C4-2B (cell line): ENCODE results near the gene ZNF532.

Source experiments
- H3K27ac ChIP-seq: fragments of 450-650 bp; 2 replicates; pipeline ENCODE4 v1.5.1; 2017
- ZFX ChIP-seq: fragments of 450-650 bp; IDR thresholded peaks from 2 replicates; pipeline ENCODE4 v1.6.1; 2017
- TF ChIP-seq, protein P1 (sequence below): fragments of 450-650 bp; conservative IDR thresholded peaks from 2 replicates; pipeline ENCODE4 v1.5.1; 2017; ENCODE audit warnings: mild to moderate bottlenecking

ZNF532 gene

DNA sequence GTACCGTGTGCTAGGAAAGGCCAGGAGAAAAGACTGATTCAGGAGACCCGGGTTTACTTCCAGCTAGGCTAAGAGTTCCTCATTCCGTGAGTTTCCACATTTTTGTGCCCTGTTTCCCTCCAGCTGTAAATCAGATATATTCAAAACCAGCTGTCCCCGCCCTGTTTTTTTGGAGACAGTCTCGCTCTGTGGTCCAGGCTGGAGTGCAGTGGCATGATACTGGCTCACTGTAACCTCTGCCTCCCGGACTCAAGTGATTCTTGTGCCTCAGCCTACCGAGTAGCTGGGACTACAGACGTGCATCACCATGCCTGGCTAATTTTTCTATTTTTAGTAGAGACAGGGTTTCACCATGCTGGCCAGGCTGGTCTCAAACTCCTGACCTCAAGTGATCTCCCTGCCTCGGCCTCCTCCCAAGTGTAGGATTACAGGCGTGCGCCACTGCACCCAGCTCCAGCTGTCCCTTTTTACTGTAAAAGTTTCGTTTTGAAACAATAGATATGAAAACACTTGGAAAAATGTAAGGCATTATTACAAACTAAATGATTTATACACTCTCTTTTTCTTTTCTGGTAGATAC is 162.2 kb downstream of the ZNF532 start:
- no peak for TF ChIP-seq ZFX
- TF ChIP-seq, protein P1, sequence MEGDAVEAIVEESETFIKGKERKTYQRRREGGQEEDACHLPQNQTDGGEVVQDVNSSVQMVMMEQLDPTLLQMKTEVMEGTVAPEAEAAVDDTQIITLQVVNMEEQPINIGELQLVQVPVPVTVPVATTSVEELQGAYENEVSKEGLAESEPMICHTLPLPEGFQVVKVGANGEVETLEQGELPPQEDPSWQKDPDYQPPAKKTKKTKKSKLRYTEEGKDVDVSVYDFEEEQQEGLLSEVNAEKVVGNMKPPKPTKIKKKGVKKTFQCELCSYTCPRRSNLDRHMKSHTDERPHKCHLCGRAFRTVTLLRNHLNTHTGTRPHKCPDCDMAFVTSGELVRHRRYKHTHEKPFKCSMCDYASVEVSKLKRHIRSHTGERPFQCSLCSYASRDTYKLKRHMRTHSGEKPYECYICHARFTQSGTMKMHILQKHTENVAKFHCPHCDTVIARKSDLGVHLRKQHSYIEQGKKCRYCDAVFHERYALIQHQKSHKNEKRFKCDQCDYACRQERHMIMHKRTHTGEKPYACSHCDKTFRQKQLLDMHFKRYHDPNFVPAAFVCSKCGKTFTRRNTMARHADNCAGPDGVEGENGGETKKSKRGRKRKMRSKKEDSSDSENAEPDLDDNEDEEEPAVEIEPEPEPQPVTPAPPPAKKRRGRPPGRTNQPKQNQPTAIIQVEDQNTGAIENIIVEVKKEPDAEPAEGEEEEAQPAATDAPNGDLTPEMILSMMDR = no peak
- peak overlapping the region; percentile 10 for H3K27ac ChIP-seq

GRCh38 chr18:59029663-59030429 is 165.2 kb downstream of the ZNF532 start:
- TF ChIP-seq, protein P1 = no peak
- no peak for TF ChIP-seq ZFX
- no peak overlapping the region for H3K27ac ChIP-seq

GRCh38 chr18:59032308-59032707 is 167.6 kb downstream of the ZNF532 start:
- no peak for TF ChIP-seq ZFX
- TF ChIP-seq, protein P1 = no peak
- no peak overlapping the region for H3K27ac ChIP-seq

DNA sequence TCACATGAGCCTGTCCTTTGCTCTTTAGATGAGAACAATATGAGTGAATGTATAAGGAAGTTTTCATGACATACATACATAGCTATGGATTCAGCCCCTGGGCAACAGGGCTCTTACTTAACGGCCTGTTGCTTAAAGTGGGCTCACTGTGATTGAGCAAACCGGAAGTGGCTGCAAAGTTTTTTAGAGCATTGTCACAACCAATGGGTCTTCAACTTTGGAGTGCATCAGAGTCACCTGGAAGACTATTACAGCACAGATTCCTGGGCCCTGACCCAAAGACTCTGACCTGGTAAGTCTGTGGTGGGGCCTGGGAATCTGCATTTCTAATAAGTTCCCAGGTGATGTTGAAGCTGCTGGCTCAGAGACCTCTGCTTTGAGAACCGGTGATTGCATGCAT is 168.7 kb downstream of the ZNF532 start:
- no peak overlapping the region for H3K27ac ChIP-seq
- TF ChIP-seq, protein P1 = no peak
- TF ChIP-seq ZFX = no peak

GRCh38 chr18:59033974-59034373 is 169.3 kb downstream of the ZNF532 start:
- H3K27ac ChIP-seq = no peak overlapping the region
- TF ChIP-seq, protein P1 = no peak
- TF ChIP-seq ZFX = no peak

- no peak for TF ChIP-seq ZFX
- TF ChIP-seq, protein P1 = no peak
- H3K27ac ChIP-seq = no peak overlapping the region
These were observed 170.9 kb downstream of the ZNF532 start for GRCh38 chr18:59035591-59035990.
